Measurements from ENCODE around the gene PPARG.

The PPARG gene

DNA sequence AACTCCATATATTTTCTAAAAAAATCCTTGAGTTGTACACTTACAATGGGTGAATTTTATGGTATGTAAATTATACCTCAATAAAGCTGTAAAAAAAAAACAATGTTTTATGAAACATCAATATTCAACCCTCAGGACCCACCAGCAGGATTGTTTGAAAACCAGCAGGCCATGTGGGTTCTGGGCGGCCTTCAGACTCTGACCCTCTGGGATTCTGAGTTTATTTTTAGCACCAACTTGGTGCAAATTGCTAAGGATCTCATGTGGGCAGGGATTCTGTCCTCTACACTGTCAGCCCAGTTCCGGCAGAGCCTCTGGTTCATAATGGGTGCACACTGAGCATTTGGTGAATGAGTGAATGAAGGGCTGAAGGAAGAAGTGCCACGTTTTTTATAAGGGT, 171.3 kb downstream of the PPARG start:
- no peak for TF ChIP-seq CTCF (IDR thresholded peaks at IDR 0.05; ENCODE audit: low read depth, low read length)
- no peak overlapping the region for H3K27ac ChIP-seq
- DNase-seq: no peak
- H3K9me3 ChIP-seq (ENCODE audit: severe bottlenecking): no peaks in the 10 kb centered on the region
- H3K27me3 ChIP-seq (ENCODE audit: insufficient read depth, low read depth, severe bottlenecking): no peaks in the 10 kb centered on the region
- H3K36me3 ChIP-seq: no peaks in the 10 kb centered on the region
- no peak overlapping the region for H3K4me3 ChIP-seq (ENCODE audit: low read depth, low read length)

GRCh38 chr3:12461097-12461649, 172.3 kb downstream of the PPARG start:
- Histone ChIP-seq H3K27ac (no peak overlapping the region), H3K9me3 (ENCODE audit: severe bottlenecking) (no peaks in the 10 kb centered on the region), H3K27me3 (ENCODE audit: insufficient read depth, low read depth, severe bottlenecking) (no peaks in the 10 kb centered on the region), H3K36me3 (no peaks in the 10 kb centered on the region), H3K4me3 (ENCODE audit: low read depth, low read length) (no peak overlapping the region)
- TF ChIP-seq CTCF (IDR thresholded peaks at IDR 0.05; ENCODE audit: low read depth, low read length): no peak
- DNase-seq: no peak

- DNase-seq: no peak
- Histone ChIP-seq H3K27me3 (ENCODE audit: insufficient read depth, low read depth, severe bottlenecking) (no peaks in the 10 kb centered on the region), H3K36me3 (no peaks in the 10 kb centered on the region), H3K4me3 (ENCODE audit: low read depth, low read length) (no peak overlapping the region), H3K27ac (no peak overlapping the region), H3K9me3 (ENCODE audit: severe bottlenecking) (no peaks in the 10 kb centered on the region)
- TF ChIP-seq CTCF (IDR thresholded peaks at IDR 0.05; ENCODE audit: low read depth, low read length): no peak
Observed at GRCh38 chr3:12462159-12462947, 173.5 kb downstream of the PPARG start.

GRCh38 chr3:12463686-12464085, 174.8 kb downstream of the PPARG start:
- TF ChIP-seq CTCF (IDR thresholded peaks at IDR 0.05; ENCODE audit: low read depth, low read length): no peak
- no peak for DNase-seq
- H3K27ac ChIP-seq: no peak overlapping the region

GRCh38 chr3:12464181-12464580, 175.3 kb downstream of the PPARG start:
- no peak for DNase-seq
- H3K27me3 ChIP-seq (ENCODE audit: insufficient read depth, low read depth, severe bottlenecking): no peaks in the 10 kb centered on the region
- TF ChIP-seq CTCF (IDR thresholded peaks at IDR 0.05; ENCODE audit: low read depth, low read length): no peak
- no peak overlapping the region for H3K4me3 ChIP-seq (ENCODE audit: low read depth, low read length)
- no peak overlapping the region for H3K27ac ChIP-seq
- no peaks in the 10 kb centered on the region for H3K9me3 ChIP-seq (ENCODE audit: severe bottlenecking)
- no peaks in the 10 kb centered on the region for H3K36me3 ChIP-seq

More at GRCh38 chr3:12463686-12464085, 174.8 kb downstream of the PPARG start:
- Histone ChIP-seq H3K36me3 (no peaks in the 10 kb centered on the region), H3K4me3 (ENCODE audit: low read depth, low read length) (no peak overlapping the region), H3K9me3 (ENCODE audit: severe bottlenecking) (no peaks in the 10 kb centered on the region), H3K27me3 (ENCODE audit: insufficient read depth, low read depth, severe bottlenecking) (no peaks in the 10 kb centered on the region)

All from WERI-Rb-1 (cell line).